EH (cell line): Measurements from ENCODE around the gene TGM3.

Experiments
- DNase-seq: peaks from one replicate; pipeline ENCODE4 v3.0.0-alpha.2; 2015; ENCODE audit warnings: low read depth

Gene TGM3

GRCh38 chr20:2380601-2381000 is 84.8 kb downstream of the TGM3 start, which contains the start of gene TGM6:
Gene TGM6 (plus strand): TSS chr20:2380901. CDS start chr20:2380969, 68 bp downstream.
- no peak for DNase-seq

- no peak for DNase-seq
Measured at GRCh38 chr20:2381303-2381702, 85.5 kb downstream of the TGM3 start.

- peak; percentile 61 for DNase-seq
Measured at GRCh38 chr20:2382833-2383232, 87.0 kb downstream of the TGM3 start.

- peak; percentile 81 for DNase-seq
Measured at GRCh38 chr20:2385026-2385425, 89.2 kb downstream of the TGM3 start.

- no peak for DNase-seq
Measured at GRCh38 chr20:2385496-2385895, 89.7 kb downstream of the TGM3 start.

GRCh38 chr20:2386516-2387179 is 90.8 kb downstream of the TGM3 start:
- DNase-seq, result peak; percentile 87

GRCh38 chr20:2387180-2387577 is 91.4 kb downstream of the TGM3 start:
- peak; percentile 45 for DNase-seq

- DNase-seq, result no peak
Measured at GRCh38 chr20:2387580-2387979, 91.8 kb downstream of the TGM3 start.
